Esophagus (tissue), 2 donors: ENCODE data around the gene SEL1L. TPM values are rescaled to one million over a fixed set of nuclear protein-coding genes. Genes with fewer than 3 reads are reported as not detected.

Source experiments
- H3K27ac ChIP-seq, 2 donors: one replicate each; pipeline ENCODE4 v1.5.1; 2013; ENCODE audit warnings: low read depth in 2 of 2, mild to moderate bottlenecking in 2 of 2, inconsistent platforms in 1 of 2, low read length in 1 of 2, moderate library complexity in 1 of 2
- H3K27me3 ChIP-seq, 2 donors: one replicate each; pipeline ENCODE4 v1.6.1; 2013; ENCODE audit warnings: low read length in 2 of 2, control low read depth in 1 of 2, mild to moderate bottlenecking in 1 of 2; ENCODE audit not compliant: insufficient read depth in 2 of 2, control insufficient read depth in 1 of 2
- H3K36me3 ChIP-seq, 2 donors: one replicate each; pipeline ENCODE4 v1.6.1; 2013; ENCODE audit warnings: low read length in 1 of 2; ENCODE audit not compliant: control insufficient read depth in 2 of 2, insufficient read depth in 2 of 2
- H3K4me1 ChIP-seq, 2 donors: one replicate each; pipeline ENCODE4 v1.6.1; 2013; ENCODE audit warnings: low read length in 1 of 2; ENCODE audit not compliant: control insufficient read depth in 2 of 2, insufficient read depth in 2 of 2
- H3K4me3 ChIP-seq, 2 donors: one replicate each; pipeline ENCODE4 v1.5.1; 2013; ENCODE audit warnings: low read length in 2 of 2, mild to moderate bottlenecking in 2 of 2, low read depth in 1 of 2, moderate library complexity in 1 of 2
- H3K9me3 ChIP-seq, 2 donors: one replicate each; pipeline ENCODE4 v1.6.1; 2013; ENCODE audit warnings: mild to moderate bottlenecking in 2 of 2, low read depth in 1 of 2, low read length in 1 of 2, moderate library complexity in 1 of 2; ENCODE audit not compliant: control insufficient read depth in 2 of 2, insufficient read depth in 1 of 2
- WGBS, 2 donors: extraction: QIAGEN DNeasy Blood & Tissue Kit; methylation state at CpG; one replicate each; pipeline ENCODE4 v1.1.7; 2013; 5-methylcytosine and 5-hydroxymethylcytosine counted together
- polyA plus RNA-seq, 2 donors: library from polyadenylated mRNA; stranded (reverse); fragments of 200-250 nt; gene quantifications; one replicate each; pipeline ENCODE4 v1.2.3, GENCODE V29; 2013
- donor health status: healthy with polysubstance abuse.
- donor health status: Bipolar disorder and iron deficiency.

The SEL1L gene
- polyA plus RNA-seq, 2 donors: 6.1 to 9.1 TPM

DNA sequence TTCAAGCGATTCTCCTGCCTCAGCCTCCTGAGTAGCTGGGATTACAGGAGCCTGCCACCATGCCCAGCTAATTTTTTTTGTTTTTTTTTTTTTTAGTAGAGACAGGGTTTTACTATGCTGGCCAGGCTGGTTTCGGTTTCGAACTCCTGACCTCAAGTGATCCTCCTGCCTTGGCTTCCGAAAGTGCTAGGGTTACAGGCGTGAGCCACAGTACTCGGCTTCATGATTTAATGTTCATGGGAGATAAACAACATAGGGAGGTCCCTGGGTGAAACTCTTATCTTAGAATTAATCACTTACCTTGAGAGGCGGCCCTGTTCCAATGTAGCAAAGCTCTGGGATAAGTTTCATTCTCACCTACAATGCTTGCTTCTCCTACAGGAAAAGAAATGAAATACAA, 48.3 kb downstream of the SEL1L start:
- no peak overlapping the region for H3K4me3 ChIP-seq

DNA sequence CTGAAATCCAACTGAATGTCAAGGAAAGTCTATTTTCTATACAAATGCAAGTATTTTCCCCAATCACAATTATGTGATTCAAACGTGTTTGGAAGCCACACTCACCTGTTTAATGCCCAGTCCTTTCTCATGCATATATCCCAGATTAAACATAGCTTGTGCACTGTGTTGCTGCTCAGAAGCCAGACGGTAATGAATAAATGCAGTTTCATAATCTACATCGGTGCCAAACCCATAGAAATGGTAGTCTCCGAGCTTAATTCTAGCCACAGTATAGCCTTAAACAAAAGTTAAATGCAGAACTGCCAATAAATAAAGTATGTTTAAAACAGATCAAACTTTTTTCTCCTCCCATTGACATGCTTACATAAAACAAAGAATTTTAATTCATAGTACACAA, 49.5 kb downstream of the SEL1L start:
- H3K27me3 ChIP-seq: no peaks in the 10 kb centered on the region
- no peak overlapping the region for H3K27ac ChIP-seq
- H3K4me3 ChIP-seq: no peak overlapping the region
- H3K9me3 ChIP-seq: no peaks in the 10 kb centered on the region
- H3K36me3 ChIP-seq: peaks cover 16 to 21% of the 10 kb centered on the region in 2 donors
- 81 to 85% methylated on average over 4 of the region's 4 CpGs for WGBS, 2 donors
- no peaks in the 10 kb centered on the region for H3K4me1 ChIP-seq

More for the DNA sequence above, 48.3 kb downstream of the SEL1L start:
- Histone ChIP-seq H3K9me3 (no peaks in the 10 kb centered on the region), H3K27me3 (no peaks in the 10 kb centered on the region), H3K27ac (no peak overlapping the region), H3K36me3 (peaks cover 12 to 16% of the 10 kb centered on the region in 2 donors), H3K4me1 (no peaks in the 10 kb centered on the region)
- WGBS, 2 donors: 72 to 88% methylated on average over 7 of the region's 7 CpGs

DNA sequence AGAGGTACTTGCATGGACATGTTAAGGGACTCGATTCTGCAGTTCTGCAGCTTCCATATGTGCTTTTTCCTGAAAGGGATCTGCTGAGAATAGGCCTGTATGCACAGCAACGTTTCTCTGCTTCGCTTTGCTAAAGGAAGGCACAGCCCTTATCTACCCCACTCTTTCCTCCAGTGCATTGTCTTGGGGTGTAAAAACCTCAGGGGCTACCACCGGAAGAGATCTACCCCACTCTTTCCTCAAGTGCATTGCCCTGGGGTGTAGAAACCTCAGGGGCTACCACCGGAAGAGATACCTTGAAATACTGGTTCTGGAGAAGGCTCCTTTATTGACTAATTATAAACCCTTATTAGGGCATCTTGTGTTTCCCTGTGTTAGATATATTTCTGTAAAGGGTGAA, 52.9 kb downstream of the SEL1L start:
- Histone ChIP-seq H3K27me3 (no peaks in the 10 kb centered on the region), H3K4me1 (no peaks in the 10 kb centered on the region), H3K36me3 (peaks cover 15 to 17% of the 10 kb centered on the region in 2 donors), H3K9me3 (no peaks in the 10 kb centered on the region), H3K4me3 (no peak overlapping the region), H3K27ac (no peak overlapping the region)
- 83 to 94% methylated on average over 5 of the region's 5 CpGs for WGBS, 2 donors

DNA sequence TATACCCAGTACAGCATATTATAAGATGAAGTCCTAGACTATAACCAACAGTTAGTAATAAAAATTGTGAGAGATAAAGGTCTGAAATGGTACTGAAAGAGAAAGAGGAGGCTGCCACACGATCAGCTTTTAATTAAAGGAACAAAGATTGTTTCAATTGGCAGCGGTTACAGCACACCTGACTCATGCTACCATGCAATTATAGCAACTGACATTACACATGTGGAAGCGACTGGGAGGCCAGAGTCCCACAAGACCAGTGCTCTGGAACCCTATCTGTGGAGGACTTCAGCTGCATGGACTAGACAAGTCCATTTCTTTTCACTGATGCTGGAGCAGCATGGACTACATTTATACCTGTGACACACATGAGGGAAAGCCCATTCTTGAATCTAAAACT, 55.2 kb downstream of the SEL1L start:
- 57 to 70% methylated on average over 3 of the region's 3 CpGs for WGBS, 2 donors
- no peaks in the 10 kb centered on the region for H3K9me3 ChIP-seq
- H3K36me3 ChIP-seq: peaks cover 10 to 17% of the 10 kb centered on the region in 2 donors
- H3K4me1 ChIP-seq: no peaks in the 10 kb centered on the region
- no peaks in the 10 kb centered on the region for H3K27me3 ChIP-seq
- no peak overlapping the region for H3K27ac ChIP-seq
- no peak overlapping the region for H3K4me3 ChIP-seq

DNA sequence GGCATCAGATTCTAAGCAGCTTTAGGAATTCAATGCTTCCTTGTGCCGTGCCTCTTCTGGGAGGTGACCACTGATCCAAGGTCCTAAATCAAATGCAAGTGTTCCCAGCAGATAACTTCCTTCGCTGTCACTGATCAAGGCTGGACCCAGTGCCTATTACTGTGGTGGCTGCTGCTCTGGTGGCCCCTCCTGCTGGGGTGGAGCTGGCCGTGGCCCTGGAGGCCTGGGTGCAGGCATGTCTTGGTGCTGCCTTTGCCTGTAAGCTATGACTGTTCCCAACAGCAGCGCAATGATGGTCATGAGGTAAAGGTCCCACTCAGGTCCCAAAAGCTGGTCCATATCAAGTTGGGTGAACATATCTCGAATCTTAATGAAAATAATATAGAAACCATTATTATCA, 56.8 kb downstream of the SEL1L start:
- Histone ChIP-seq H3K36me3 (peaks cover 10 to 17% of the 10 kb centered on the region in 2 donors), H3K4me1 (peaks cover 0 to 2% of the 10 kb centered on the region in 2 donors), H3K9me3 (no peaks in the 10 kb centered on the region), H3K27me3 (no peaks in the 10 kb centered on the region), H3K27ac (no peak overlapping the region), H3K4me3 (no peak overlapping the region)
- 76 to 81% methylated on average over 5 of the region's 5 CpGs for WGBS, 2 donors

DNA sequence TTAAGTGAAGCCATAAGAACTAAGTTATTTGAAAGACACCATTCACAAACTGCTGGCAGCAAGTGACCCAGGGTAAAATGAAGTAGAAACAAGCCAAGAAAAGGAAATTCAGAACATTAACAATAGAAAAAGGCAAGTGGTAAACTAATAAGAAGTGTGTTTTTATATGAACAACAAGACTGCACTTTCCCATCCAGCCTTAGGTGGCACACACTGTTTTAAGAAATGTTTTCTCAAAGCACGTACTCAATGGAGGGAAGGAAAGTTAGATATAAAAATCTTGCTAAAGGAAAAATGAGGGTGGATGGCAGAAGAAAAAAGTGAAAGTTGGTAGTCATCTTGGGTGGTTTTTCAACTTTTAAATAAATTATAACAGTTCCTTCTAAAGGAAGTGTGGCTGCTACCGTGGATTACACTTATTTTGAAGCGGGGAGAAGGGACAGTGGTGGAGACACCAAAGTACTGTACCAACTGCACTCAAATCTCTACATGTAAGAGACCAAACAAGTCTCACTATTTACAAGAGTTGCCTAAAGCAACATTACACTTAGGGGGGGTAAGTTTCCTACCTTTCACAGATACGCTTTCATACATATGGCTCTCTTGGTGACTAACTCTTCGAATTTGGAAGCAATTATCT, 58.8 kb downstream of the SEL1L start:
- Histone ChIP-seq H3K36me3 (peaks cover 7 to 10% of the 10 kb centered on the region in 2 donors), H3K27ac (no peak overlapping the region), H3K4me1 (peaks cover 0 to 2% of the 10 kb centered on the region in 2 donors), H3K27me3 (no peaks in the 10 kb centered on the region), H3K9me3 (no peaks in the 10 kb centered on the region), H3K4me3 (no peak overlapping the region)
- WGBS, 2 donors: 91 to 94% methylated on average over 5 of the region's 5 CpGs

DNA sequence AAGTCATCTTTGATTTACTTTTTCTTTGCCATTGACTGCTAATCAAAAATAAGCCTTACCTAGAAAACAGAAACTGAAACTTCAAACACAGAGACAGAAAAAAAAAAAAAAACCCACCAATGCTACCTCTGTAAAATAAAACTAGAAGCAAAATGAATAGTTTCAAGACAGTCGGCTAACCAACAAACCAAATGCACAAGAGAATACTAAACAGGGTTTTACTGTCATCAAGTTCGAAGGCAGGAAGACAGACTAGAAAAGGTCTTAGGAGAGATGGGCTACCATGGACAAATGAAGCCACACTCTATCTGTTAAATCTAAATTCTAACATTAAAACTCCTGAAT, 59.5 kb downstream of the SEL1L start:
- H3K36me3 ChIP-seq: peaks cover 3 to 6% of the 10 kb centered on the region in 2 donors
- no peak overlapping the region for H3K4me3 ChIP-seq
- H3K27me3 ChIP-seq: no peaks in the 10 kb centered on the region
- no peaks in the 10 kb centered on the region for H3K9me3 ChIP-seq
- H3K4me1 ChIP-seq: peaks cover 0 to 2% of the 10 kb centered on the region in 2 donors
- no peak overlapping the region for H3K27ac ChIP-seq
- WGBS, 2 donors: 65 to 66% methylated on average over 2 of the region's 2 CpGs

DNA sequence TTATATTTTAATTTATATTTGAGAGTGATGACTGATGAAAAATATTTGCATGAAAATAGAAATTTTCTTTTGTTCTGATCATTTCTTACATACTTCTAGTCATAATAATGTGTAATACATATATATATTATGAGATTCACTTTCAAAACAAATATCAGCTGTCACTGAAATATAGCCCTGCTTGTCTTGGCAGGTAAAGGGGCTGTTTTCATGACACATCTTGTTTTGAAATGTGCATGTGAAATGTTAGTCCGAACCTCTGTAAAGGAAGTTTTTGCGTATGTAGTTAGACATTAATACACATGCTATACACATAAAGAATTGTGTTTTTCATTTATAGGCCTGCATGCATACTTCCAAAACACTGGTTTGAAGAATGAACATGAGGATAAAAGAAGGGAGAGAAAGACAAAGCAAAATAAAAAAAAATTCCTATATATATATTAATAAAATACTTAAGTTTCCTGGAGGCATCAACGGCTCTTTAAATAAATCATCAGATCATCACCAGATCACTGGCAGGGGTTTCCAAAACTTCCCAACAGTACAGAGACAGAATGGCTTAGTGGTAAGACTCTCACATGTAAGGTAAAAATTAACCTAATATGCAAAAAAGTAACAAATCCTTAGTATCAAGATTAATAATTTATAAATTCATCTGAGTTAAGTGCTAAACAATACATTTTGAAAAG, 60.1 kb downstream of the SEL1L start:
- 45 to 51% methylated on average over 3 of the region's 3 CpGs for WGBS, 2 donors
- Histone ChIP-seq H3K4me3 (no peak overlapping the region), H3K36me3 (peaks cover 3 to 6% of the 10 kb centered on the region in 2 donors), H3K9me3 (no peaks in the 10 kb centered on the region), H3K4me1 (peaks cover 0 to 2% of the 10 kb centered on the region in 2 donors), H3K27me3 (no peaks in the 10 kb centered on the region), H3K27ac (no peak overlapping the region)

DNA sequence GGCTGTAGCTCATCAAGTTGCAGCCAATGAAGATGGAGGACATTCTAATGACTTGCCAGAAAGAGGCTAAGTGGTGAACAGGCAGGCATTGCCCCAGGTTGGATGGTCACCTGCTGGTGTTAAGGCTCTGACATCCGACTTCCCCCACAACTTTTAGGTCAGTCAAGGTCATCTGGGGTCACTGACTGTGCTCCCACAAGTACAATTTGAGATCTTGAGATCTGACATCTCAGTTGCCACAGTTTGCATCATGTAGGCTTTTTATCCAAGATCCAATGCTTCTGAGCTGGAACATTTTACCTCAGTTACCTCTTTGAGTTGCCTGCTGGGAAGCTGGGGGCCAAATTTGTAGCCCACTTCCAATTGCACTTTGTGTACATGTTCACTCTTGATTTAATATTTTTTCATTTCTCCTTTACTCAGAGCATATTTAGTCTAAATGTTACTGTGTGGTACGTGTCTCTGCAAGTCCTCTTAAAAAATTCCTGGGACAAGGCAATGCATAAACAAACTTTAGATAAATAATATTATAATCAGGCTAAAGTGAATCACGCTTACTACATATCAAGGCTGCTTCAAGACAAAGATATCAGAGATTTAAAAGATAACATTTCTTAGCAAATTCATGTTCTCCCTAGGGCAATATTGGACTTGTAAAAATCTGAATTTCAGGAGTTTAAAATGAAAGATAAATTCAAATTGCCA, 61.4 kb downstream of the SEL1L start:
- no peak overlapping the region for H3K4me3 ChIP-seq
- 76 to 81% methylated on average over 3 of the region's 3 CpGs for WGBS, 2 donors
- H3K27ac ChIP-seq: no peak overlapping the region
- no peaks in the 10 kb centered on the region for H3K27me3 ChIP-seq
- no peaks in the 10 kb centered on the region for H3K9me3 ChIP-seq
- peaks cover 2% of the 10 kb centered on the region in 2 donors for H3K4me1 ChIP-seq
- H3K36me3 ChIP-seq: peaks cover 3 to 4% of the 10 kb centered on the region in 2 donors
